Vein endothelial cell (primary cell): ENCODE data around the gene TOMM20. TPM values are rescaled to one million over a fixed set of nuclear protein-coding genes. Genes with fewer than 3 reads are reported as not detected.

ENCODE experiments used
- small RNA-seq: library from RNA; depleted of rRNA; stranded (forward); fragments of <200 nt; gene quantifications from one replicate; pipeline ENCODE3, GENCODE V24; 2012
- total RNA-seq: library from RNA; depleted of rRNA; stranded (reverse); fragments of >200 nt; gene quantifications from 2 replicates; pipeline ENCODE4 v1.2.3, GENCODE V29; 2012

TOMM20 gene
- 101 and 110 TPM in 2 replicates for total RNA-seq

DNA sequence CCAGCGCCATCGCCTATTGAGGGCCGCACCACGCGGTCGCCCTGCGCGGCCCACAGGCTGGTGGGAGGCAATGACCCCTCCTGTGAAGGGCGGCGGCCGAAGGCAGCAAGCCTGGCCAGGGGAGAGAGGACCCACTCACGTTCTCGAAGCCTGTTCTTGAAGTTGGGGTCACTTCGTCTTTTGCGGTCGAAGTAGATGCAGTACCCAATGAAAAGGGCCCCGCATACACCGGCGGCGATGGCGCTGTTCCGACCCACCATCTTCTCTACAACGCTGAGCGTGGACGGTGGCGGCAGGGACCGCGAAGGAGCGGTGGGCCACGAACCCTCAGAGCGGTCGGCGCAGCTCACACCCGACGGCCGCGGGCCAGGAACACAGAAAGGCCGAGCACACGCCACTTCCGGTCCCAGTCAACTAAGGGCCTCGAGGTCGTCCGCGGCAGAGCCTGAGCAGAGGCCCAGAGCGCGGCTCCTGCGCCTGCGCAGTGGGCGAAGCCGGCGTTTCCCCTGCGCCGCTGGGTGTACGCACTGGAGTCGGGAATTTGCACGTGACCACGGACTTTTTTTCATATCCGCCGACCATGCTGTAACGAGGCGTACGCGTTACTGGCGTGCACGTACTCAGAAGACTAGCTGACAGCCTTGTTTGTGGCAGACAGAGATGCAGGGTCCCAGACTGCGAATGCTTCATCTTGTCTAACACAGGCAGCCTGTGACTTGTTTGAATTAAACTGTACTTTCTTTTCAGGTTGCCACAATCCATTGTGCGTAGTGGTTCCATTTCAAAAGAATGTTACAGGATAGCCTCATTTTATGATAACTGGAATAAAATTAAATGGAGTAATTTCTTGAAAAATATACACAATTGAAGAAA lies at the start of gene TOMM20:
Gene TOMM20, minus strand, starts transcription at position 382 of the 873 bp plus-strand sequence. Its CDS starts 122 bp downstream, at position 260.

DNA sequence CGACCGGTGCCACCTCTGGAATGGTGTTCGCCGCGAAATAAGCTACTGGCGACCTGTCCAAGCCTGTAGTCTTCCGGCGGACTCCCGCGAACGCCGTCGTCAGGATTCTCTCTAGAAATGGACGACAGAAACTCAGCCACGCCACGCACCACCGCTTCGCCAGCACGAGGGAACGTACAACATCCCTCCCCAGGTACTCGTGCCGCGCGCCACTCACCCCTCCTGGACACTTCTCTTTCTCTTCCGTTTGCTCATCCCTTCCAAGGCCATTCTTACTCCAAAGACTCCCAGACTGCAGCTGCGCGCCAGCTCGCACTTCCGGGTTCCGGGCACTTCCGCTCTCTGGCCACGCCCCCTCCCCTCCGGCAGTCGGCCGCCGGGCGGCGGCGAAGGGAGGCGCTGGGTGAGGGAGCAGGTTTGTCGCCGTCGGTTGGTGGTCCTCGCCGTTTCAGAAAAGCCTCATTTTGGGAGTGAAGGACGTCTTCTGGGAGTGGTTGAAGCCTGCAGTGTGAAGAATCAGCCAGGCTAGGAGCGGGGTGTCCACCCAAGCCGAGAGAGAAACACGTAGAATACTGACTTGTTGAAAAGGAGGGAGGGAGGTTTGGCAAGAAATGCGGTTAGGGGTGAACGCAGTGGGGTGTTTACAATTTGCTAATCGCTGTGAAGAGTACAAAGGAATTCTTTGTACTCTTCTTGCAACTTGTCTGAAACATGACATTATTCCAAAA lies 32.5 kb upstream of the TOMM20 start, which contains the start of gene RBM34:
Gene RBM34, minus strand, starts transcription at position 294 of the 728 bp plus-strand sequence. Its CDS starts 24 bp downstream, at position 270.

Small RNA genes lying within 50 kb of the gene (small RNA-seq; reads per million reads assigned to genes)
- gene AL732292.1 (not detected), gene SNORA14B (87.0 reads per million, percentile 99 among the genes with 10 or more reads in this experiment)

Other genes starting within 250 kb of the TOMM20 start
- 47.7 and 51.6 TPM in 2 replicates for gene RBM34, start 32.4 kb upstream of the TOMM20 start, total RNA-seq
- gene ARID4B, start 199.3 kb upstream of the TOMM20 start, total RNA-seq: 31.0 and 63.0 TPM in 2 replicates
- gene GGPS1, start 199.7 kb upstream of the TOMM20 start, total RNA-seq: 19.1 and 21.9 TPM in 2 replicates
- 18.9 and 21.6 TPM in 2 replicates for gene TBCE, start 238.6 kb upstream of the TOMM20 start, total RNA-seq